AG08395 (cell line): ENCODE measurements around the gene CNTN4.

Experiments used
- DNase-seq: peaks from one replicate; pipeline ENCODE4 v3.0.0; 2012; ENCODE audit warnings: mixed read lengths, low spot score

CNTN4 gene

GRCh38 chr3:2597615-2598014 is 498.9 kb downstream of the CNTN4 start:
- DNase-seq: no peak

DNA sequence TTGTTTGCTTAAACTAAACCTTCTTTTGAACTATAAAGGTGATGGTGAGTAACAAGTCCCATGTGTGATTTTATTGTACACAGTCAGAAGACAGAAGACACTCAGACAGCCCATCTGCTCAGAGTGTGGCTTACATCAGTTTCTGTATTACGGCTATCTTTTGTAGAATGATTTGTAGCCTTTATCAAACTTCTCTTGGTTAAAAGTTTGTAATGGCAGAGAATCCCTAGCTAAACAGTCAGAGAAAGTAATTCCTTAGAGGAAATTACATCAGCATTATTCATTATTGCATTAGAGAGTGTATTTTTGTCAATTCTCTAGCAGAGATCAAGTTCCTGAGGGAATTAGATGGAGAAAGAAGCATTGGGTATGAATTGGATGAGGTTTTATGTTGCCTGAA is 500.8 kb downstream of the CNTN4 start:
- DNase-seq: no peak

- DNase-seq: no peak
Measured at GRCh38 chr3:2603692-2604289, 505.1 kb downstream of the CNTN4 start.

DNA sequence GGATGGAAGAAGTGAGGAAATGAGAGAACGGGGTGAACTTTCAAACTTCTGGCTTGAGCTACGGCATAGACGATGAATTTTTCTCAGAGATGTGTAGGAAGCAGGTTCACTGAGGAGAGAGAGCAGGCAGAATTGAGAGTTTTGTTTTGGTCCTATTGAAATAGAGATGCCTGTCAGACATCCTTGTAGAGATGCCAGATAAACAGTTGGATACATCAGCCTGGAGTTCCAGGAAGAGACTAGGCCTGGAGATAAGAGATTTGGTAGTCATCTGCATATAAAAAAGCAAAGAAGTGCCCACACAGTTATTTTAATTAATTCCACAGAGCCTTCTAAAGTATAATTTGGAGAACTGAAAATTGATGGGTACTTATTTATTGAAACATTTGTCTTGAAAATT is 515.9 kb downstream of the CNTN4 start:
- no peak for DNase-seq

- no peak for DNase-seq
Measured at GRCh38 chr3:2615080-2615479, 516.4 kb downstream of the CNTN4 start.

- DNase-seq: no peak
Measured at GRCh38 chr3:2623436-2623835, 524.8 kb downstream of the CNTN4 start.

DNA sequence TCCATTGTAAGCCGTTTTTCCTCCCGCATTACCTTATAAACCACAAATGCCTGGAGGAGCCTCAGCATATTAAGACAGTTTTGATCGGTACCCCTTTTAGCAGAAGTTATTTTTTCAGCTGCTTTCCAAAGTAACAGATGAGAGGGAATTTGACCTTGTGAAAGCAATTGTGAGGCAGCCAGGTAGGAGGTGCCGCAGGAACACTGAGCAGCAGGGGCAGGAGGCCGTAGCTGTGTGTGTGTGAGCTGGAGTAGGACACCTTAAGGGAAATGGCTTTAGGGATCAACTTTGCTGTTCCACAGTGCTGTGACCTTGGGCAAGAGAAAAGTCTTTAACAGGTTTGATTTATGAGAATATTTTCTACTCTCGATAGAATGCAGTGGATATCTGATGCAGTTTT is 529.5 kb downstream of the CNTN4 start:
- DNase-seq: no peak

- DNase-seq: no peak
Measured at GRCh38 chr3:2635511-2635910, 536.8 kb downstream of the CNTN4 start.

DNA sequence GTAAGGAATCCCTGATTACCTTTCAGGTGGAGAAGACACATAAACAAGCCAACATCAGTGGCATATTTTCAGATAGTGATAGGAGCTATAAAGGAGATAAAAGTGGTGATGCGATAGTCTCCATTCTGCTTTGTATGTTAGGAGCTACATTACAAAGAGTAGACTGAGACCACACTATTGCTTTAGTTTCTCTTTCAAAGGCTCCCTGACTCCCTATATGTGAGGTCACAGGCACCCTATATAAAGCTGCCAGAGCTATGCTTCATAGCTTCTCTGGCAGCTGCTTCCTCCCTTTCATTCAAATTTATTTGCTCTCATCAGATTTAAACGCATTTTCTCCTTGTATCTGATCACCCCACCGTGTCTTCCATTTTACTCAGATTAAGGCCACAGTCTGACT is 544.9 kb downstream of the CNTN4 start:
- DNase-seq: no peak

- DNase-seq: no peak
Measured at GRCh38 chr3:2645001-2645400, 546.3 kb downstream of the CNTN4 start.

- DNase-seq: no peak
Measured at GRCh38 chr3:2650746-2651145, 552.1 kb downstream of the CNTN4 start.

- DNase-seq: no peak
Measured at GRCh38 chr3:2652386-2652785, 553.7 kb downstream of the CNTN4 start.

- no peak for DNase-seq
Measured at GRCh38 chr3:2653706-2654105, 555.0 kb downstream of the CNTN4 start.

DNA sequence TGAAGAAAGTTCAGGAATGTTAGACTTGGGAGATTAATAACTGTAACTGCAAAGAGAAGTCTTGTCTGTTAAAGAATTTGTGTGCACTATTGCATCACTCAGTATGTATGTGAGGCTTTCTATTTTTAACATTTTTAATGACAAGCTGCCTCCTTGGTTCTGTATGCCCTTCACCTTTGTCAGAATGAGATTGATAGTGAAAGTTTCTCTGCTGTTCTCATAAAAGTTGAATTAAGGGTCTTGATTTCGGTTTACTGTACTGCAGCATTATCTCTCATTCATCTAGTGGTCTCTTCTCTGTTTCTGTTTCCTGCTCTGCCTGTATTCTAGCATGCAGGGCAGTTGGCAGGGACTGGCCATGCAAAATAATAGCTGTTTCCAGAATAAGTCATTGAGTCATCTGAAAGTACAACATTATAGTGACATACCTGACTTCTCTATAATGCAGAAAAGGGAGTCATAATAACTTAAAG is 556.6 kb downstream of the CNTN4 start:
- DNase-seq: no peak

DNA sequence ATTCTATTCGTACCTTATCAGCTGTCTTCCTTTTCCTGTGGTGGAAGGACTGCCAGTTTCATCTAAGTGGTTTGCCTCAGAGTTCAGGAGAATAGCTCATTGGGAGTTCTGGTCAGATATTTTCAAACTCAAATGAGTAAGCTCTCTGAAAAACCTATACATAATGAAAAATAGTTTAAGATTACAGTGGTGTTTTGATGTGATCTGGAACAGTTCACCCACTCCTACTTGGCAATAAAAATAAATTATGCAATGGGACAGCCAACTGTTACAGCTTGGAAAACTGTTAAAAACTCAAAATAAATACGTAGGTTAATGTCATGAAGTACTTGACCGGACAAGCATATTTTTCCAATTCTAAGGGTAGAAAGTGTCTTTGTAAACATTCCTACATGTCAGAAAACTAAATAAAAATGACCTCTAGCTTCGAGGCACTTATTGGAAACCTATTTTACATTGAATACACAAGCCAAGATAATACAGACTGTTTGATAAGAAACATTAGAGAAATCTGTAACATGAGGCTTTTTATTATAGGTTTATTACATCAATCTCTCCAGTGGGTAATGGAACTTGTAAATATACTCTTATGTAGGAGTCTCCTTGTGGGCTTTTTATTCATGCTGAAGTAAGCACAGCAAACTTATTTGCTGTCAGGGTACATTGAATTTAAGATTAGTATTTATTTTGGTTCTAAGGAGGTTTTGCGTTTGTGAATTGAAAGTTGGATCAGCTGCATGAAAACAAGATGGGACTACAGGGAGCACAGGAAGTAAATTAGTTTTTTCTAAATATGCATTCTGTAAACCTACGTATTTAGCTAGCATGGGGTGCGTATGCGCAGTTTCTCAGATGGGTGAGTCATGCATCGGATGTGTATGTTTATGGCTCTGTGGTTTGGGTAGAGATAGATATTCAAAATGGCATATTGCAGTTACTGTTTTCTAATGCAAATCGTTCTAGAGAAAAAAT is 558.4 kb downstream of the CNTN4 start:
- DNase-seq: no peak

DNA sequence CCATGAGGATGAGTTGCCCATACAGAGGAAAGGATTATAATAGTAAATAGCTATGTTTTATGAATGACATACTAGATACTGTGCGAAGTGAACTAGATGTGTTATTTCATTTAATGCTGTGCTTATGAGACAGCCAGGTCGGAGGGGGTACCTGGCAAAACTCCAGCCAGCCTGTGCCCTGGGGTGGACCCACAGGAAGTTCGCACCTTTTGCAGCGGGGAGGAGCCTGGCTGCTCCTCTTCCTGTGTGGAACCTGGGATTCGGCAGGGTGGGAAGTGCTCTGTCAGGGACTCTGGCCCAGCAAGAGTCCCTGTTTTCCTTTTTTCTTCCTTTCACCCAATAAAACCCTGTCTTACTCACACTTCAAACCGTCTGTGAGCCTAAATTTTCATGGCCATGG is 559.3 kb downstream of the CNTN4 start:
- DNase-seq: no peak

DNA sequence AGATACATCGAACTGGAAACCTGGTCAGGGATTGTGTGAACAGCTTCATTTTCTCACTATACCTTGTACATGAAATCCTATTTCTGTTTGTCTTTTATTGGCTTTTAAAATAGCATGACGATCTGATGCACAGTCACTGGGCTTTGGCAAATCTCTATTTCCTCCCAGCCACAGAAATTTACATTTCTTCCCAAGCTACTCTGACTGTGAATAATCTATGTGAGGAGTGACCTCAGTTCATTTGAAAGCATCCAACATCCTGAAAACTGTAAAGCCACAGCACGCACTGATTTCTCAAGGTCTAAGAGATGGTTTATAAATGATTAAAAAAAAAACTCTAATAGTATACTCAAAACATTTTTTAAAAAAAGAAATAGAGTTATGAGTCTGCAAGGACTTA is 561.2 kb downstream of the CNTN4 start:
- DNase-seq: no peak

DNA sequence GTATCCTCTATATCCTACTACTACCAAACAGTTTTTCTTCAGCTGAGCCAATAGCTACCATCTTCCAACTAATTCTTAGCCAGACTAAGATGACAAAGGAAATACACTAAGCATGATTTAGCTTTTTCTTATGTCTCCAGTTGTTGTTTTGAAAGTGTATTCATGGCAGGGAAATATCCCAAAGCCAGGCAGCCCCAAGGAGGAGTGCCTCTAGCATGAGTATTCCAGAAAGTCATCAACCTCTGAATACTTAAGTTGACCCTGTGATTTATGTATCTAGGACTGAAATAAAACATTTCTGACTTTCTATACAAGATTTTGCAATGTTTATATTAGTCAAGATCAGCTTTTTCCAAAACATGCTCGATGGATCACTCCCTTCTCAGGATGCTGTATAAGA is 562.4 kb downstream of the CNTN4 start:
- no peak for DNase-seq

- no peak for DNase-seq
Measured at GRCh38 chr3:2677501-2677900, 578.8 kb downstream of the CNTN4 start.

DNA sequence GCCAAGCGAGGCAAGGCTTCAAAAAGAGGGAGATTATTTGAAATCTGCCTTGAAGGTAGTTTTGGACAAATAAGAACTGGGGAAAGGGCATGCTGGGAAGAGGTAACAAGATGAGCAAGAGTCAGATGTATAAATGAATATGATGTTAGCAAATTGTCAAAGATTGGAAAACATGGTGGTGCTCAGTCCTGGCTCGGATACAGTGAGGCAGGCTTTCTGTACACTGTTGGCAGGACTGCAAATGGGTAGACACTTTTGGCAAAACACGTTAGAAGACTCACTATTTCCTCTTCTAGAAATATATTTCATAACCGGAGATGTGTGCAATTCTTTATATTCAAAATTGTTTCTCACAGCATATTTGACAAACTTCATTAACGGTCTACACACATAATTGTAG is 581.6 kb downstream of the CNTN4 start:
- no peak for DNase-seq

DNA sequence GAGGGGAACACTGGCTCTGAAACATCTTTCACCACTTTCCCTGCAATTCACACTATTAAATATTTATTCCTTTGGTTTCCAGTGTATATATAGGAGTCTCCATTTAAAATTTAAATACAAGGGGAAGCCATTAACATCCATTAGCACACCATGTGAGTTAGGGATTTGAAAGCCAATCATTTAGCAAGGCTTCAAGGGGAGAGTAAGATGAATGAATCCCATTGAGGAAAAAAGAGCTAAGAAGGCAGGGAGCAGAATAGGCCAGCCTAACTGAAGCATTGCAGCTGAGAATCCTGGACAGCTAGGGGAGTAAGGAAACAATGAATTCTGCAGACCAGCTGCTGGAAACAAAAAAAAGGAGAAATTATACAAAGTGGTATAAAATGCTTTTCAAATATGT is 585.4 kb downstream of the CNTN4 start:
- no peak for DNase-seq

GRCh38 chr3:2686816-2687502 is 588.3 kb downstream of the CNTN4 start:
- DNase-seq: no peak

DNA sequence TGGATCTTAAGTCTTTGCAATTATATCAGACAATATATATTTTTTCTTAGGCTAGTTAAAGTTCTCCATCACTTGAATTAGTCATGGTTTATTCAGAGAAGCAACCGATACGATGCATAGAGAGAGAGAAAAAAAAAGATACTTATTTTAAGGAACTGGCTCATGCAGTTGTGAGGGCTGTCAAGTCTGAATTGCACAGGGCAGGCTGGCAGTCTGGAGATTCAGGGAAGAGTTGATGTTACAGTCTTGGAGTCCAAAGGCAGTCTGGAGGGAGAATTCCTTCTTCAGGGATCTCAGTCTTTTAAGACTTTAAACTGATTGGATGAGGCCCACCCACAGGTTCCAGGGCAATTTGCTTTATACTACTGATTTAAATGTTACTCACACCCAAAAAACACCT is 598.9 kb downstream of the CNTN4 start:
- DNase-seq: no peak
